ENCODE data around the gene OCSTAMP. TPM values are rescaled to one million over a fixed set of nuclear protein-coding genes. Genes with fewer than 3 reads are reported as not detected.

OCSTAMP gene
- polyA plus RNA-seq, 1 donor (not counting 4 experiments of a cell fraction or from before 2014, with no cell fraction given) = not detected

GRCh38 chr20:46520976-46521579, 29.4 kb downstream of the OCSTAMP start:
- DNase-seq (ENCODE audit: low read depth, low spot score) = peak; percentile 21
- Histone ChIP-seq H3K4me3 (ENCODE audit: control insufficient read depth in 2 of 3, extremely low read depth in 1 of 3, insufficient read depth in 2 of 3, low read depth in 1 of 3, low read length in 3 of 3) (no peak overlapping the region), H3K36me3 (ENCODE audit: control insufficient read depth in 2 of 2, extremely low read depth in 1 of 2, insufficient read depth in 2 of 2, low read length in 2 of 2) (no peaks in the 10 kb centered on the region), H3K9ac (ENCODE audit: control insufficient read depth, extremely low read depth, insufficient read depth, low read length) (no peak overlapping the region), H3K79me2 (ENCODE audit: control insufficient read depth, insufficient read depth, low read length) (no peaks in the 10 kb centered on the region), H4K20me1 (ENCODE audit: control insufficient read depth, extremely low read depth, insufficient read depth, low read length) (no peaks in the 10 kb centered on the region), H3K4me1 (ENCODE audit: control insufficient read depth, extremely low read depth, insufficient read depth, low read length) (no peaks in the 10 kb centered on the region), H3K4me2 (ENCODE audit: control insufficient read depth, extremely low read depth, insufficient read depth, low read depth, low read length) (no peak overlapping the region), H3K9me3 (ENCODE audit: control insufficient read depth, low read depth, low read length) (no peaks in the 10 kb centered on the region), H2AFZ (ENCODE audit: control insufficient read depth, low read length) (no peak overlapping the region), H3K9me1 (ENCODE audit: control insufficient read depth, extremely low read depth, insufficient read depth, low read length) (no peaks in the 10 kb centered on the region), H3K27ac (ENCODE audit: control insufficient read depth, insufficient read depth, low read length) (no peak overlapping the region), H3K27me3 (ENCODE audit: control insufficient read depth, extremely low read depth, insufficient read depth, low read length) (no peaks in the 10 kb centered on the region)
- no peak for TF ChIP-seq EZH2 (IDR thresholded peaks at IDR 0.05; ENCODE audit: low read length)
- TF ChIP-seq, protein P1, sequence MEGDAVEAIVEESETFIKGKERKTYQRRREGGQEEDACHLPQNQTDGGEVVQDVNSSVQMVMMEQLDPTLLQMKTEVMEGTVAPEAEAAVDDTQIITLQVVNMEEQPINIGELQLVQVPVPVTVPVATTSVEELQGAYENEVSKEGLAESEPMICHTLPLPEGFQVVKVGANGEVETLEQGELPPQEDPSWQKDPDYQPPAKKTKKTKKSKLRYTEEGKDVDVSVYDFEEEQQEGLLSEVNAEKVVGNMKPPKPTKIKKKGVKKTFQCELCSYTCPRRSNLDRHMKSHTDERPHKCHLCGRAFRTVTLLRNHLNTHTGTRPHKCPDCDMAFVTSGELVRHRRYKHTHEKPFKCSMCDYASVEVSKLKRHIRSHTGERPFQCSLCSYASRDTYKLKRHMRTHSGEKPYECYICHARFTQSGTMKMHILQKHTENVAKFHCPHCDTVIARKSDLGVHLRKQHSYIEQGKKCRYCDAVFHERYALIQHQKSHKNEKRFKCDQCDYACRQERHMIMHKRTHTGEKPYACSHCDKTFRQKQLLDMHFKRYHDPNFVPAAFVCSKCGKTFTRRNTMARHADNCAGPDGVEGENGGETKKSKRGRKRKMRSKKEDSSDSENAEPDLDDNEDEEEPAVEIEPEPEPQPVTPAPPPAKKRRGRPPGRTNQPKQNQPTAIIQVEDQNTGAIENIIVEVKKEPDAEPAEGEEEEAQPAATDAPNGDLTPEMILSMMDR (optimal IDR thresholded peaks at IDR 0.05 in 1 of 3, IDR thresholded peaks at IDR 0.05 in 1 of 3, conservative IDR thresholded peaks at IDR 0.05 in 1 of 3; ENCODE audit: extremely low read depth in 1 of 3, insufficient read depth in 2 of 3, low read length in 3 of 3) = peak; percentile 72 to 96 (median 95)
- peak; percentile 75 for FAIRE-seq
- dilution Hi-C loops (cut with MboI; ENCODE audit: extremely low pct_ligation_motif_present, low sequenced_read_pairs) = no loop called here

DNA sequence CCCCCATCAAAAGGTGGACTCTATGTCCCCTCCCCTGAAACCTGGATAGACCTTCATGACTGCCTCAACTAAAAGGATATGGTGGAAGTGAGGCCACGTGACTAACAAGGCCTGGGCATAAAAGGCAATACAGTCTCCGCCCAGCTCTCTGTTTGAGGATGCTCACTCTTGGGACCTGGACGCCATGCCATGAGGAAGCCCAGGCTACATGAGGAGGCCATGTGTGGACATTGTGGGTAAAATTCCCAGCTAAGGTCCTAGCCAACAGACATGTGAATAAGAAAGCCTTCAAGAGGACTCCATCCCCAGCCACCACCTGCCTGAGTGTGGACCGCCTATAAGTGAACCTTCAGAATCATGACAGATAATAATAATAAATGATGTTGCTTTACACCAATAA, 29.9 kb downstream of the OCSTAMP start:
- no peaks in the 10 kb centered on the region for H3K4me1 ChIP-seq (ENCODE audit: control insufficient read depth, extremely low read depth, insufficient read depth, low read length)
- H3K9ac ChIP-seq (ENCODE audit: control insufficient read depth, extremely low read depth, insufficient read depth, low read length) = no peak overlapping the region
- no peak overlapping the region for H3K4me3 ChIP-seq (ENCODE audit: control insufficient read depth in 2 of 3, extremely low read depth in 1 of 3, insufficient read depth in 2 of 3, low read depth in 1 of 3, low read length in 3 of 3)
- no peak overlapping the region for H2AFZ ChIP-seq (ENCODE audit: control insufficient read depth, low read length)
- no peaks in the 10 kb centered on the region for H3K9me3 ChIP-seq (ENCODE audit: control insufficient read depth, low read depth, low read length)
- H3K36me3 ChIP-seq (ENCODE audit: control insufficient read depth in 2 of 2, extremely low read depth in 1 of 2, insufficient read depth in 2 of 2, low read length in 2 of 2) = no peaks in the 10 kb centered on the region
- no peaks in the 10 kb centered on the region for H3K9me1 ChIP-seq (ENCODE audit: control insufficient read depth, extremely low read depth, insufficient read depth, low read length)
- no peak overlapping the region for H3K4me2 ChIP-seq (ENCODE audit: control insufficient read depth, extremely low read depth, insufficient read depth, low read depth, low read length)
- TF ChIP-seq, protein P1 (optimal IDR thresholded peaks at IDR 0.05 in 1 of 3, IDR thresholded peaks at IDR 0.05 in 1 of 3, conservative IDR thresholded peaks at IDR 0.05 in 1 of 3; ENCODE audit: extremely low read depth in 1 of 3, insufficient read depth in 2 of 3, low read length in 3 of 3) = no peak
- no peak for TF ChIP-seq EZH2 (IDR thresholded peaks at IDR 0.05; ENCODE audit: low read length)
- FAIRE-seq (no peak), DNase-seq (ENCODE audit: low read depth, low spot score) (no peak)
- no peaks in the 10 kb centered on the region for H3K79me2 ChIP-seq (ENCODE audit: control insufficient read depth, insufficient read depth, low read length)
- H4K20me1 ChIP-seq (ENCODE audit: control insufficient read depth, extremely low read depth, insufficient read depth, low read length) = no peaks in the 10 kb centered on the region
- H3K27ac ChIP-seq (ENCODE audit: control insufficient read depth, insufficient read depth, low read length) = no peak overlapping the region
- dilution Hi-C loops (cut with MboI; ENCODE audit: extremely low pct_ligation_motif_present, low sequenced_read_pairs) = no loop called here
- H3K27me3 ChIP-seq (ENCODE audit: control insufficient read depth, extremely low read depth, insufficient read depth, low read length) = no peaks in the 10 kb centered on the region

All from keratinocyte (primary cell).